Cardiac fibroblast (primary cell): Measurements from ENCODE around the gene EHD4.

Experiments used
- DNase-seq, 2 donors: peaks; one replicate each; pipeline versions ENCODE4 v3.0.0 to v3.0.0-alpha.2; 2010; ENCODE audit warnings: low read depth in 2 of 2
- H3K4me3 ChIP-seq, 2 donors: replicated peaks in 1 of 2; 1 replicate in 1 of 2; 2 replicates in 1 of 2; pipeline ENCODE4 v1.5.1; 2011; ENCODE audit warnings: low read depth in 2 of 2, low read length in 2 of 2, mild to moderate bottlenecking in 2 of 2, moderate library complexity in 1 of 2
- CTCF ChIP-seq: IDR thresholded peaks from one replicate; pipeline ENCODE4 v1.5.1; 2011; ENCODE audit warnings: low read depth, mild to moderate bottlenecking, low read length, inconsistent platforms

Gene EHD4

DNA sequence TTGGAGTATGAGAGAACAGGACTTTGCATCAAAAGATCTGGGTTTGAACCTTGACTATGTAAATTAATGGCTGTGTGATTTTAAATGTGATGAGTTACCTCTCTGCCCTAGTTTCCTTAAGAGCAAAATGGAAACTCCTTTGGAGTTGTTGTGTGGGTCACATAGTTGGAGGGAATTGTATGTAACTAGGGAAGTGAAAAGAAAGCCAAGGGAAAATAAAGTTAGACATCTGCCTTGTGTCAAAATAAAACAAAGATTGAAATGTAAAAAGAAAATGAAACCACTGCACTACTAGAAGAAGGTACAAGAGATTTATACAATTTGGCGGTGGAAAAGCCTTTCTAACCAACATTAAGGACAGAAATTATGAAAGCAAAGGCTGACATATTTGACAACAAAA lies 1.7 kb upstream of the EHD4 start:
- TF ChIP-seq CTCF: no peak
- H3K4me3 ChIP-seq: no peak overlapping the region
- no peak for DNase-seq

GRCh38 chr15:41971895-41972252 lies 483 bp downstream of the EHD4 start:
- H3K4me3 ChIP-seq: peak overlapping the region; percentile 89 to 100
- TF ChIP-seq CTCF: no peak
- DNase-seq: no peak

DNA sequence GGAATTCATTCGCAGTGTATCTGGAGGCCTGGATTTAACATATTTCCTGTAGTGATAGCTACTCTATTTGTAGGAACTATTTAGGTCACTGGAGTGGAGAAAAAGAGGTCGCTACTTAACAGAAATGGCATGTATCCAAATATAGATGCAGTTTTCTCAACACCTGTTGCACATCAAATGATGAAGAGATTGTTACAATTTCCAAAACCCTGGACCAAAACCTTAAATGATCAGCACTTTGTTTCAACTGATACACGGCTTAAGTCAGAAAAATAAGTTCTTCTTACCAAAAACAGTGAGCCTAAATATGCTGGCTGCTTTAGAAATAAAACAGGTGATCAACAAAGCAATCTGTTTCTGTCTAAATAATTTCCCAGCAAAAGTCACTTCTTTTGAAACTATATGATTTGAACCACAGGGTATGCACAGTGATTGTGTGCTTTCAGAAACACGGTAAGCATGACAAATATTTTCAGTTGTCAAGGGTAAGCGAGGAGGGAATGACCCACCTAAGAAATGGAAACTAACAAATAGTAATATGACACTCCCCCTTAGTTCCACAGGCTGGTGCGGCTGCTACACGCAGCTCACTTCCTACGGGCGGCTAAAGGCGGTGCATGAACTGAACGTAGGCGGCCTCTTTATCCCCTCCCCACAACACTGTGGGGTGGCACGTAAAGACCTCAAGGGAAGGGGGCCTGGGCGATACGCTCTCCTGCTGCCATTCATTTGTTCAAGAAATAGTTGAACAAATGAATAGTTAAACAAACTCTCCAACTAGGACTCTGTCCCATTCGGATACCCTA lies 1.1 kb downstream of the EHD4 start:
- peak overlapping the region; percentile 89 to 100 for H3K4me3 ChIP-seq
- TF ChIP-seq CTCF: no peak
- peak; percentile 65 to 66 for DNase-seq

- TF ChIP-seq CTCF: no peak
- peak overlapping the region in 1 of 2 donors; percentile 11 for H3K4me3 ChIP-seq
- DNase-seq: no peak
These were observed 1.9 kb downstream of the EHD4 start for GRCh38 chr15:41970456-41970855.

DNA sequence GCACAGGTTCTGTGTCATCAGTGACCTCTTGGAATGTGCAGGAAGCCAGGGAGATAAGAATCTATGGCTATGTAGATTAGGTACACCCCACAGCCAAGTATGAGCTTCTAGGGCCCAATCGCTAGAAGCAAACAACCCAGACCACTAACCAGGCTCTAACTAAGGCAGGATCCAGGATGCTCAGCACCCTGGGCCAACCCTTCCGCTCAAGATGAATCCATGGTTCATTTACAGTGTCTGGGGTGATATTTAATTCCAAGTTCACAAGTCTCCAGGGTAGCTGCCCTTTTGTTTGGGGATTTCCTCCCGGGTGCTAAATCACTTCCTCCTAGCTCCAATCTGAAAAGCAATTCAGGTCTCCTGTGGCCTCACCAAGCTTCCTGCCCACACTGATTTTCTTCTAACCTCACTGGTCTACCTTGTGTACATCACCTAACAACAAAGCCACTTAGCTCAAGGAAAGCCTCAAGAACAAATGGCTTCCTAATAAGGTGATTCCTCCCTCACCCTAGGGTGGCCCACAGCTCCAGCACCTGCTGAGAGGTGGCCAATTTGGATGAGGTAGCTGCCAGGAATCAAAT lies 2.4 kb downstream of the EHD4 start:
- TF ChIP-seq CTCF: no peak
- no peak overlapping the region for H3K4me3 ChIP-seq
- no peak for DNase-seq

GRCh38 chr15:41968701-41969100 lies 3.7 kb downstream of the EHD4 start:
- no peak for TF ChIP-seq CTCF
- no peak overlapping the region for H3K4me3 ChIP-seq
- no peak for DNase-seq
